ENCODE measurements around the gene MIEF2.

- TF ChIP-seq, protein P1, sequence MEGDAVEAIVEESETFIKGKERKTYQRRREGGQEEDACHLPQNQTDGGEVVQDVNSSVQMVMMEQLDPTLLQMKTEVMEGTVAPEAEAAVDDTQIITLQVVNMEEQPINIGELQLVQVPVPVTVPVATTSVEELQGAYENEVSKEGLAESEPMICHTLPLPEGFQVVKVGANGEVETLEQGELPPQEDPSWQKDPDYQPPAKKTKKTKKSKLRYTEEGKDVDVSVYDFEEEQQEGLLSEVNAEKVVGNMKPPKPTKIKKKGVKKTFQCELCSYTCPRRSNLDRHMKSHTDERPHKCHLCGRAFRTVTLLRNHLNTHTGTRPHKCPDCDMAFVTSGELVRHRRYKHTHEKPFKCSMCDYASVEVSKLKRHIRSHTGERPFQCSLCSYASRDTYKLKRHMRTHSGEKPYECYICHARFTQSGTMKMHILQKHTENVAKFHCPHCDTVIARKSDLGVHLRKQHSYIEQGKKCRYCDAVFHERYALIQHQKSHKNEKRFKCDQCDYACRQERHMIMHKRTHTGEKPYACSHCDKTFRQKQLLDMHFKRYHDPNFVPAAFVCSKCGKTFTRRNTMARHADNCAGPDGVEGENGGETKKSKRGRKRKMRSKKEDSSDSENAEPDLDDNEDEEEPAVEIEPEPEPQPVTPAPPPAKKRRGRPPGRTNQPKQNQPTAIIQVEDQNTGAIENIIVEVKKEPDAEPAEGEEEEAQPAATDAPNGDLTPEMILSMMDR (IDR thresholded peaks at IDR 0.05; ENCODE audit: poor library complexity, severe bottlenecking) = peak; percentile 85
- no peak for TF ChIP-seq EZH2 (IDR thresholded peaks at IDR 0.05; ENCODE audit: borderline replicate concordance, insufficient read depth, low read length, poor library complexity, severe bottlenecking)
- TF ChIP-seq, protein P2, sequence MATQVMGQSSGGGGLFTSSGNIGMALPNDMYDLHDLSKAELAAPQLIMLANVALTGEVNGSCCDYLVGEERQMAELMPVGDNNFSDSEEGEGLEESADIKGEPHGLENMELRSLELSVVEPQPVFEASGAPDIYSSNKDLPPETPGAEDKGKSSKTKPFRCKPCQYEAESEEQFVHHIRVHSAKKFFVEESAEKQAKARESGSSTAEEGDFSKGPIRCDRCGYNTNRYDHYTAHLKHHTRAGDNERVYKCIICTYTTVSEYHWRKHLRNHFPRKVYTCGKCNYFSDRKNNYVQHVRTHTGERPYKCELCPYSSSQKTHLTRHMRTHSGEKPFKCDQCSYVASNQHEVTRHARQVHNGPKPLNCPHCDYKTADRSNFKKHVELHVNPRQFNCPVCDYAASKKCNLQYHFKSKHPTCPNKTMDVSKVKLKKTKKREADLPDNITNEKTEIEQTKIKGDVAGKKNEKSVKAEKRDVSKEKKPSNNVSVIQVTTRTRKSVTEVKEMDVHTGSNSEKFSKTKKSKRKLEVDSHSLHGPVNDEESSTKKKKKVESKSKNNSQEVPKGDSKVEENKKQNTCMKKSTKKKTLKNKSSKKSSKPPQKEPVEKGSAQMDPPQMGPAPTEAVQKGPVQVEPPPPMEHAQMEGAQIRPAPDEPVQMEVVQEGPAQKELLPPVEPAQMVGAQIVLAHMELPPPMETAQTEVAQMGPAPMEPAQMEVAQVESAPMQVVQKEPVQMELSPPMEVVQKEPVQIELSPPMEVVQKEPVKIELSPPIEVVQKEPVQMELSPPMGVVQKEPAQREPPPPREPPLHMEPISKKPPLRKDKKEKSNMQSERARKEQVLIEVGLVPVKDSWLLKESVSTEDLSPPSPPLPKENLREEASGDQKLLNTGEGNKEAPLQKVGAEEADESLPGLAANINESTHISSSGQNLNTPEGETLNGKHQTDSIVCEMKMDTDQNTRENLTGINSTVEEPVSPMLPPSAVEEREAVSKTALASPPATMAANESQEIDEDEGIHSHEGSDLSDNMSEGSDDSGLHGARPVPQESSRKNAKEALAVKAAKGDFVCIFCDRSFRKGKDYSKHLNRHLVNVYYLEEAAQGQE (IDR thresholded peaks at IDR 0.05; ENCODE audit: borderline replicate concordance) = no peak
- no peak for TF ChIP-seq POLR2AphosphoS5 (IDR thresholded peaks at IDR 0.05)
- TF ChIP-seq EP300 (conservative IDR thresholded peaks at IDR 0.05; ENCODE audit: poor library complexity, severe bottlenecking) = no peak
These were observed 42.9 kb upstream of the MIEF2 start for GRCh38 chr17:18217412-18218015.
